GM13977 (cell line): ENCODE results near the gene JAKMIP1.

Source experiments
- DNase-seq: peaks from one replicate; pipeline ENCODE4 v3.0.0; 2012; ENCODE audit warnings: low spot score
- in situ Hi-C: fragments of 300-500 bp; cut with MboI; formaldehyde crosslinking; loops from one replicate; pipeline ENCODE4 v1.12.0; 2022; ENCODE audit warnings: low sequenced_read_pairs, low pct_unique_long_range_greater_than_20kb, mixed read lengths, inconsistent platforms; ENCODE audit not compliant: unreplicated experiment
- TF ChIP-seq, protein P1 (sequence below): IDR thresholded peaks from 2 replicates; pipeline ENCODE4 v1.5.1; 2012; ENCODE audit warnings: mild to moderate bottlenecking, control low read depth; ENCODE audit not compliant: insufficient read depth; ENCODE audit errors: extremely low read depth, missing control alignments

Gene JAKMIP1

DNA sequence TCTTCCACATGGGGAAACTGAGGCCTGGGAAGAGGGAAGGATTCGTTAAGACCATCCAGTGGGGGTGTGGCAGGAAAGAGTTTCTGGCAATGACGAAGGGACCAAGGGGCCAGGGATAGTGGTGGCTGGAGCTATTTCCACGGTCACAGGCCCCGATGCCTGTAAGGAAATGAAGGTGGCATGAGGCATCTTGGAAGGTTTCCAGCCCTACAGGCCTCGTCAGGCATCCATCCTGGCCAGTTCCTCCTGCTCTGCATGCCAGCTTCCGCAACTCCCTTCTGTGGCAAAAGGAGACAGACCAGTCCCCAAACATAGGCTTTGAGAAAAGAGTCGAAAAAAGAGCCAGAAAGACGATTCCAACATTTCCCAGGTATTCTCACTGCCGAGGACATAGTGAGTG, 173.0 kb downstream of the JAKMIP1 start:
- in situ Hi-C loops: no loop called here
- TF ChIP-seq, protein P1, sequence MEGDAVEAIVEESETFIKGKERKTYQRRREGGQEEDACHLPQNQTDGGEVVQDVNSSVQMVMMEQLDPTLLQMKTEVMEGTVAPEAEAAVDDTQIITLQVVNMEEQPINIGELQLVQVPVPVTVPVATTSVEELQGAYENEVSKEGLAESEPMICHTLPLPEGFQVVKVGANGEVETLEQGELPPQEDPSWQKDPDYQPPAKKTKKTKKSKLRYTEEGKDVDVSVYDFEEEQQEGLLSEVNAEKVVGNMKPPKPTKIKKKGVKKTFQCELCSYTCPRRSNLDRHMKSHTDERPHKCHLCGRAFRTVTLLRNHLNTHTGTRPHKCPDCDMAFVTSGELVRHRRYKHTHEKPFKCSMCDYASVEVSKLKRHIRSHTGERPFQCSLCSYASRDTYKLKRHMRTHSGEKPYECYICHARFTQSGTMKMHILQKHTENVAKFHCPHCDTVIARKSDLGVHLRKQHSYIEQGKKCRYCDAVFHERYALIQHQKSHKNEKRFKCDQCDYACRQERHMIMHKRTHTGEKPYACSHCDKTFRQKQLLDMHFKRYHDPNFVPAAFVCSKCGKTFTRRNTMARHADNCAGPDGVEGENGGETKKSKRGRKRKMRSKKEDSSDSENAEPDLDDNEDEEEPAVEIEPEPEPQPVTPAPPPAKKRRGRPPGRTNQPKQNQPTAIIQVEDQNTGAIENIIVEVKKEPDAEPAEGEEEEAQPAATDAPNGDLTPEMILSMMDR: no peak
- no peak for DNase-seq

DNA sequence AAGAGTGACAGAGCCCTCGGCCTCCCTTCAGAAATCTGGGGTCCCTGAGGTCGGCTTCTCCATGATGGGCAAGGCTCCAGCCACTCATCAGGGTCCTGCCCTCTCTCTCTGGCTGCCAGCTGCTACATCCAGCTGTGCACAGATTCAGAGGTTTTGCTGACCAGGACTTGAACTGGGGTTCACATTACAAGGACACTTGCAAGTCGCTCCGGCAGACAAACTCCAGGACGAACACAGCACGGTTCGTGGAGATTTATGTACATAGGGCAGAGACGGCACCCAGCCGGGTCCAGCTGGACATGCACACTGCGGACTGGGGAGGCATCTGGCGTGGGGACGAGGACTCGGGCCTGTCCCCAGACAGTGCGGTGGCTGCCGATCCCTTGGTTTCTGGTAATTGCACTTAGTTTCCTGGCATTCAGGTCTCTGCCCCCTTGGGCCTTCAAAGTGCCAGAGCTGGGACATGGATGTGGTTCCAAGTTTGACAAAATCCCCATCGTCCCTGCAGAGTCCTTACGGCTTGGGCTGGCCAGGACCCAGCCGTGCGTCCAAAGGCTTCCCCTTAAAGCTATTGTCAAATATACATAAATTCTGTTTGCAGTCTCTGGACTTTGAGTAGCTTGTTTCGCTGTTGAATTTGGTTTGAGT, 175.9 kb downstream of the JAKMIP1 start:
- in situ Hi-C loops: no loop called here
- TF ChIP-seq, protein P1: no peak
- no peak for DNase-seq

DNA sequence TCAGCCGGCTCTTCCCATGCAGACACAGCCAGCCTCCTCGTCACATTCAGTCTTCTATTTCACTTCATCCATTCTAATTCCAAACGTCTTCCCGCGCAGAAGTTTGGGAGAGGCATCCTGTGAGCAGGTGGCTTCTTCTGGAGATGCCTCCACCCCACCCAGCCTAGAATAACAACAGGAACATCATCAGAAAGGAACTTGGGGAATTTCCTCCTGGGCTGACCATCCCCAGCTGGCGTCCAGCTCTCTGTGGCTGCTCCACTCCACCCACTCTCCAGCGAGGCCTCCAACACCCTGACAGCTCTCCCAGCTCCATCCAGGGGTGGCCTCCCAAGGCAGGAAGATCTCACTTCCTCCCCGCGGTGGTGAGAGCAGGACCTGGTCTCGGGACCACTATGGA, 176.6 kb downstream of the JAKMIP1 start:
- DNase-seq: no peak
- in situ Hi-C loops: no loop called here
- TF ChIP-seq, protein P1: no peak

DNA sequence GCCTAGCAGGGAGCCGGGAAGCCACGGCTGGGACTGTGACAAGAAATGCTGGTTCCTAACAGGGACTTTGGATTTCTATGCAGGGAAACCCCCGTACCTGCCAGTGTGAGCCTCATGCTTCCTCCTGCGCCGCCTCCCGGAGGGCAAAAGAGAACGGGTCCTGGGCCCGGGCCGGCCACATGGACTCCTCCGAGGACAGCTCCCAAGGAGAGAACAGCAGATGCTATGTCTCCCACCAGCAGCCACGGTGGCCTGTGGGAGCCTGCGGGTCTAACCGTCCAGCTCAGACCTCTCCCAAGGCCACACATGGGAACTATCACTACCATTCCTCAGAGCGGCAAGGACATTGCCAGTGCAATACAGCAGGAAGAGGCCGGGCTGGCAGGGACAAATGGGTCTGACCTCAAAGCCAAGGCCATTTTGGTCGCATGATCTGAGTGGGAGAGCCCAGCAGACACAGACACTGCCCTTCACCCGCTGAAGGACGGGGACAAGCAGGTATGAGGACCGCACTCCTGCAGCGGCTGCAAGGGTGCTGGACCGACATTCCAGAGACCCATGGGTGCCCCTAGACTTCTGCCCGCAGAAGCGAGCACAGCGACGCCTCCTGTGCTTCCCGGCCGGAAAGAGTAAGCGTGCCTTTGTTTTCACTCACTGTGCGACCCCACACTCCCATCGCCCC, 177.6 kb downstream of the JAKMIP1 start:
- TF ChIP-seq, protein P1: no peak
- no peak for DNase-seq
- in situ Hi-C loops: no loop called here

DNA sequence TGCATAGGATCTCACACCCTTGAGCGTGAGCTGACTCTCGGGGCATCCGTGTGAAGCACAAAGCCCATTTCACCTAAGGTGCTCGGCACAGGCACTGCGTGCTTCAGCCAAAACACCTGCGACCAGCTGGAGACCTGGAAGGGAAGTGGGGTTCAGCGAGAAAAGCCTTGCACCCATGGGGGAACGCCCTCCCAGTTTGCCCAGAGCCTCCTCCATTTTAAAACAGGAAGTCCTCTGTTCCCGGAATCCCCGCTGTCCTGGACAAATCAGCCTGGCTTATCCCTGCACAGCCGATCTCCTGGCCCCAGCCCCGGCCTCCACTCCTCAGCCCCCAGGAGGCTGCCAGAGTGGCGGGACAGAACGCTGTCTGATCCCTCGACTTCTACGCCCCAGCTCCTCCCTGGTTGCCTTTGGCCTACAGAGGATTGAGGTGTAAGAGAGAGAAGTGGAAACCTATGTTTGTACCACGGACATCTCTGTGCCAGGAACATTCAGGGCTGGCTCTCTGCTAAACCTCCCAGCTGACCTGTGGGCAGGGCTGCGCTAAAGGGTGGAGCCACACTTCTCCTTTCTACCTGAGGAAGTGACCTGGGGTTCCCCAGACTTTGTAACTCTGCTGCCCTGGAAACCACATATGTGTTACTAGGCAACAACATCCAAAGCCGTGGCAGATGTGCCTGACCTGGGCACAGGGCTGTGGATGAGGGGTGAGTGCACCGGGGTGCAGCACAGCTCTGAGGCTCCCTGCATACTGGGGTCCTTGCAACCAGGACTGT, 178.3 kb downstream of the JAKMIP1 start:
- TF ChIP-seq, protein P1: no peak
- DNase-seq: no peak
- in situ Hi-C loops: no loop called here

DNA sequence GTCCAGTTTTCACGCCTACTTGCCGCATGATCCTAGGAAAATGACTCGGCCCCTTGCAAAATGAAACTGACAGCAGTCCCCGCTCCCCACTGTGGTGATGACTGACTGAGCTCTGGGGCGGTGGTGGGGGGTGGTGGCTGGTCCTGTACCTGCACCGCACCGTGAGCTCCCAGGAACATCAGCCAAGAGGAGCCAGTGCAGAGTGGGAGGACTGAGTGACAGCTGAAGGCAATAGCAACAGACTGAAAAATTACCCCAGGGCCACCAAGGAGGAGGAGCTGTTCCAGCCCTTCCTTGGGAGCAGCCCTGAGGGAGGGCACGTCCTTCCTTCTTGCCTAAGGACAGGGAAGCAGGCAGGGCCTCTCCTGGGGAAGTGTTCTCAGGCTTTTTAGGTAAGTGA, 179.7 kb downstream of the JAKMIP1 start:
- DNase-seq: no peak
- in situ Hi-C loops: no loop called here
- TF ChIP-seq, protein P1: no peak
